SK-N-SH (cell line): Measurements from ENCODE around the gene BRSK1. TPM values are rescaled to one million over a fixed set of nuclear protein-coding genes. Genes with fewer than 3 reads are reported as not detected.

Source experiments
- CTCF ChIA-PET: fragments of 300-600, 350-600 bp; formaldehyde crosslinking; extraction: SDS; loops from one replicate; lab custom pipeline; 2021; lab: Yijun Ruan, JAX
- POLR2A ChIA-PET: fragments of 350-600 bp; sonication (Branson Sonifier 250); formaldehyde crosslinking; extraction: SDS; loops from one replicate; lab custom pipeline; 2020; ENCODE audit warnings: antibody characterized with exemption, inconsistent platforms; lab: Yijun Ruan, JAX
- DNase-seq: peaks from one replicate; pipeline ENCODE4 v3.0.0; 2012
- H2AFZ ChIP-seq: fragments of 200-600 bp; sonication (generic); 2 replicates; pipeline ENCODE4 v1.8.1; 2016; ENCODE audit warnings: antibody characterized with exemption, mild to moderate bottlenecking, low read depth
- H3F3A ChIP-seq: fragments of 200-600 bp; sonication (generic); replicated peaks from 2 replicates; pipeline ENCODE3; 2016; ENCODE audit warnings: antibody characterized with exemption, mild to moderate bottlenecking; ENCODE audit not compliant: insufficient read depth
- H3K27ac ChIP-seq, 2 experiments: fragments of 200-500 bp in 1 of 2; fragments of 200-600 bp in 1 of 2; sonication (Bioruptor generic) in 1 of 2; sonication (generic), shearing (Covaris generic) in 1 of 2; 2 replicates each; pipeline versions ENCODE4 v1.5.1 to v1.6.1; 2014 to 2016; ENCODE audit warnings: low read depth in 2 of 2, inconsistent platforms in 1 of 2, low read length in 1 of 2, mild to moderate bottlenecking in 1 of 2, mixed read lengths in 1 of 2
- H3K27me3 ChIP-seq: fragments of 200-600 bp; sonication (generic), shearing (Covaris generic); 2 replicates; pipeline ENCODE4 v1.6.1; 2016; ENCODE audit warnings: mixed run types; ENCODE audit not compliant: insufficient read depth
- H3K36me3 ChIP-seq, 2 experiments: fragments of 200-500 bp in 1 of 2; fragments of 200-600 bp in 1 of 2; sonication (Bioruptor generic) in 1 of 2; sonication (generic) in 1 of 2; replicated peaks in 1 of 2; 2 replicates each; pipeline versions ENCODE3 to v1.5.1; 2014 to 2016; ENCODE audit warnings: low read length in 1 of 2, mild to moderate bottlenecking in 1 of 2; ENCODE audit not compliant: insufficient read depth in 2 of 2, control insufficient read depth in 1 of 2
- H3K4me1 ChIP-seq, 2 experiments: fragments of 200-500 bp in 1 of 2; fragments of 200-600 bp in 1 of 2; sonication (Bioruptor generic) in 1 of 2; sonication (generic), shearing (Covaris generic) in 1 of 2; 2 replicates each; pipeline versions ENCODE4 v1.5.1 to v1.6.1; 2014 to 2016; ENCODE audit warnings: low read depth in 1 of 2, low read length in 1 of 2, mixed run types in 1 of 2; ENCODE audit not compliant: insufficient read depth in 2 of 2, control insufficient read depth in 1 of 2
- H3K4me2 ChIP-seq: fragments of 200-600 bp; sonication (generic), shearing (Covaris generic); 2 replicates; pipeline ENCODE4 v1.6.1; 2017; ENCODE audit warnings: mixed run types
- H3K4me3 ChIP-seq, 2 experiments: fragments of 200-500 bp in 1 of 2; fragments of 200-600 bp in 1 of 2; sonication (Bioruptor generic) in 1 of 2; sonication (generic), shearing (Covaris generic) in 1 of 2; 2 replicates each; pipeline versions ENCODE4 v1.5.1 to v1.8.1; 2014 to 2016; ENCODE audit warnings: low read depth in 2 of 2, inconsistent platforms in 1 of 2, low read length in 1 of 2, mild to moderate bottlenecking in 1 of 2, mixed read lengths in 1 of 2, moderate library complexity in 1 of 2
- H3K79me2 ChIP-seq: fragments of 200-600 bp; sonication (generic); 2 replicates; pipeline ENCODE4 v1.8.1; 2017; ENCODE audit warnings: mild to moderate bottlenecking; ENCODE audit not compliant: insufficient read depth
- H3K9ac ChIP-seq: fragments of 200-600 bp; sonication (generic); 2 replicates; pipeline ENCODE4 v1.6.1; 2017; ENCODE audit warnings: mixed run types
- H3K9me2 ChIP-seq: fragments of 200-600 bp; sonication (generic); 2 replicates; pipeline ENCODE4 v1.6.1; 2017; ENCODE audit warnings: mixed run types
- H3K9me3 ChIP-seq: fragments of 200-600 bp; sonication (generic); 2 replicates; pipeline ENCODE4 v1.6.1; 2017; ENCODE audit warnings: mixed run types, mild to moderate bottlenecking, moderate library complexity
- H4K20me1 ChIP-seq: fragments of 200-600 bp; sonication (generic); 2 replicates; pipeline ENCODE4 v1.6.1; 2017; ENCODE audit warnings: mild to moderate bottlenecking, mixed run types; ENCODE audit not compliant: insufficient read depth
- CHD2 ChIP-seq: fragments of 150-350 bp; IDR thresholded peaks from 2 replicates; pipeline ENCODE4 v1.6.1; 2018; ENCODE audit warnings: low read length; ENCODE audit not compliant: partially characterized antibody
- CTCF ChIP-seq: fragments of 200-600 bp; sonication (generic); IDR thresholded peaks from 2 replicates; pipeline ENCODE4 v1.6.1; 2017; ENCODE audit warnings: antibody characterized with exemption, mild to moderate bottlenecking, moderate library complexity
- EP300 ChIP-seq, 2 experiments: IDR thresholded peaks; 2 replicates each; pipeline versions ENCODE4 v1.4.0 to v1.6.1; 2012; ENCODE audit warnings: borderline replicate concordance in 1 of 2, low read depth in 1 of 2, low read length in 1 of 2
- EZH2phosphoT487 ChIP-seq: fragments of 200-600 bp; sonication (generic); IDR thresholded peaks from 2 replicates; pipeline ENCODE4 v1.6.1; 2017; ENCODE audit warnings: low read depth, mixed run types, mild to moderate bottlenecking, antibody characterized with exemption, moderate library complexity, borderline replicate concordance
- GABPA ChIP-seq: IDR thresholded peaks from 2 replicates; pipeline ENCODE4 v1.4.0; 2012; ENCODE audit warnings: low read depth, mild to moderate bottlenecking
- JUND ChIP-seq: IDR thresholded peaks from 2 replicates; pipeline ENCODE4 v1.4.0; 2012
- MEF2A ChIP-seq: IDR thresholded peaks from 2 replicates; pipeline ENCODE4 v1.4.0; 2012; ENCODE audit warnings: low read depth, borderline replicate concordance
- MXI1 ChIP-seq: IDR thresholded peaks from 2 replicates; pipeline ENCODE4 v1.6.1; 2012; ENCODE audit warnings: mild to moderate bottlenecking, low read depth, low read length, improper control_type of control experiment
- PBX3 ChIP-seq: IDR thresholded peaks from 2 replicates; pipeline ENCODE4; 2012
- POLR2AphosphoS5 ChIP-seq: IDR thresholded peaks from 2 replicates; pipeline ENCODE4 v1.6.1; 2012; ENCODE audit warnings: low read depth, low read length
- RAD21 ChIP-seq: IDR thresholded peaks from 2 replicates; pipeline ENCODE4 v1.6.1; 2012; ENCODE audit warnings: mild to moderate bottlenecking, low read length
- RCOR1 ChIP-seq: fragments of 150-350 bp; IDR thresholded peaks from 2 replicates; pipeline ENCODE4 v1.6.1; 2017; ENCODE audit warnings: antibody characterized with exemption, low read length
- RXRA ChIP-seq: IDR thresholded peaks from 2 replicates; pipeline ENCODE4 v1.4.0; 2012; ENCODE audit warnings: low read depth, mild to moderate bottlenecking, borderline replicate concordance
- SIN3A ChIP-seq: IDR thresholded peaks from 2 replicates; pipeline ENCODE4 v1.6.1; 2012; ENCODE audit warnings: low read depth, mild to moderate bottlenecking, low read length, moderate library complexity, borderline replicate concordance
- SMC3 ChIP-seq: IDR thresholded peaks from 2 replicates; pipeline ENCODE4 v1.6.1; 2012; ENCODE audit warnings: low read depth, low read length, improper control_type of control experiment
- TAF1 ChIP-seq: IDR thresholded peaks from 2 replicates; pipeline ENCODE4 v1.6.1; 2012; ENCODE audit warnings: low read depth, mild to moderate bottlenecking, low read length, moderate library complexity, borderline replicate concordance
- ZBTB33 ChIP-seq: IDR thresholded peaks from 2 replicates; pipeline ENCODE4 v1.4.0; 2012; ENCODE audit warnings: low read depth, borderline replicate concordance
- WGBS: methylation state at CpG from one replicate; pipeline ENCODE4 v1.1.6; 2017; ENCODE audit warnings: low lambda C conversion rate; 5-methylcytosine and 5-hydroxymethylcytosine counted together
- polyA plus RNA-seq, 3 experiments: library from polyadenylated mRNA; depleted of rRNA; stranded (reverse); fragments of >200 nt; gene quantifications; 2 replicates each; pipeline ENCODE4 v1.2.3, GENCODE V29; 2012
- TF ChIP-seq, protein P1 (sequence below): IDR thresholded peaks from 2 replicates; pipeline ENCODE4 v1.6.1; 2012; ENCODE audit warnings: mild to moderate bottlenecking, low read depth, low read length, moderate library complexity

The BRSK1 gene
- polyA plus RNA-seq, 1 of the 3 experiments (the other 2 are of a cell fraction), result 49.7 TPM

GRCh38 chr19:55277494-55277893 lies 6.3 kb upstream of the BRSK1 start:
- ChIA-PET CTCF (interaction anchor here (0.8 to 2.5 kb wide), 7 partner anchors 14 to 117 kb away, joined by 3 to 7 read pairs (median 5); partner anchors contain the start of genes PPP6R1 and TMEM238), POLR2A (no interaction called here)
- WGBS, result 94% methylated on average over 16 of the region's 17 CpGs
- Histone ChIP-seq H3K4me2 (no peak overlapping the region), H3K27me3 (no peaks in the 10 kb centered on the region), H4K20me1 (no peaks in the 10 kb centered on the region), H3K9me2 (no peaks in the 10 kb centered on the region), H3K4me1 (peaks cover 0 to 4% of the 10 kb centered on the region in 2 experiments; a peak in 1 of 4 replicates), H3K79me2 (peaks cover 6% of the 10 kb centered on the region; the same call in 1 of the 2 replicates), H3K4me3 (no peak overlapping the region), H2AFZ (no peak overlapping the region), H3K36me3 (peaks cover 0 to 24% of the 10 kb centered on the region in 2 experiments), H3K9me3 (no peaks in the 10 kb centered on the region), H3K27ac (no peak overlapping the region), H3F3A (peaks cover 13% of the 10 kb centered on the region), H3K9ac (no peak overlapping the region)
- TF ChIP-seq SMC3, result no peak
- no peak for TF ChIP-seq RCOR1
- no peak for TF ChIP-seq GABPA
- TF ChIP-seq ZBTB33, result no peak
- TF ChIP-seq MXI1, result no peak
- no peak for TF ChIP-seq CTCF
- TF ChIP-seq RAD21, result no peak
- TF ChIP-seq, protein P1, sequence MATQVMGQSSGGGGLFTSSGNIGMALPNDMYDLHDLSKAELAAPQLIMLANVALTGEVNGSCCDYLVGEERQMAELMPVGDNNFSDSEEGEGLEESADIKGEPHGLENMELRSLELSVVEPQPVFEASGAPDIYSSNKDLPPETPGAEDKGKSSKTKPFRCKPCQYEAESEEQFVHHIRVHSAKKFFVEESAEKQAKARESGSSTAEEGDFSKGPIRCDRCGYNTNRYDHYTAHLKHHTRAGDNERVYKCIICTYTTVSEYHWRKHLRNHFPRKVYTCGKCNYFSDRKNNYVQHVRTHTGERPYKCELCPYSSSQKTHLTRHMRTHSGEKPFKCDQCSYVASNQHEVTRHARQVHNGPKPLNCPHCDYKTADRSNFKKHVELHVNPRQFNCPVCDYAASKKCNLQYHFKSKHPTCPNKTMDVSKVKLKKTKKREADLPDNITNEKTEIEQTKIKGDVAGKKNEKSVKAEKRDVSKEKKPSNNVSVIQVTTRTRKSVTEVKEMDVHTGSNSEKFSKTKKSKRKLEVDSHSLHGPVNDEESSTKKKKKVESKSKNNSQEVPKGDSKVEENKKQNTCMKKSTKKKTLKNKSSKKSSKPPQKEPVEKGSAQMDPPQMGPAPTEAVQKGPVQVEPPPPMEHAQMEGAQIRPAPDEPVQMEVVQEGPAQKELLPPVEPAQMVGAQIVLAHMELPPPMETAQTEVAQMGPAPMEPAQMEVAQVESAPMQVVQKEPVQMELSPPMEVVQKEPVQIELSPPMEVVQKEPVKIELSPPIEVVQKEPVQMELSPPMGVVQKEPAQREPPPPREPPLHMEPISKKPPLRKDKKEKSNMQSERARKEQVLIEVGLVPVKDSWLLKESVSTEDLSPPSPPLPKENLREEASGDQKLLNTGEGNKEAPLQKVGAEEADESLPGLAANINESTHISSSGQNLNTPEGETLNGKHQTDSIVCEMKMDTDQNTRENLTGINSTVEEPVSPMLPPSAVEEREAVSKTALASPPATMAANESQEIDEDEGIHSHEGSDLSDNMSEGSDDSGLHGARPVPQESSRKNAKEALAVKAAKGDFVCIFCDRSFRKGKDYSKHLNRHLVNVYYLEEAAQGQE, result no peak
- no peak for TF ChIP-seq JUND
- TF ChIP-seq CHD2, result no peak
- no peak for TF ChIP-seq EZH2phosphoT487
- TF ChIP-seq SIN3A, result no peak
- no peak for TF ChIP-seq RXRA
- TF ChIP-seq EP300 (IDR thresholded peaks at IDR 0.05; ENCODE audit: borderline replicate concordance in 1 of 2, low read depth in 1 of 2, low read length in 1 of 2), result no peak
- no peak for TF ChIP-seq POLR2AphosphoS5
- no peak for TF ChIP-seq TAF1
- TF ChIP-seq PBX3, result no peak
- no peak for TF ChIP-seq MEF2A
- no peak for DNase-seq
